Stimulated activated CD4-positive, alpha-beta T cell treated with anti-CD3 and anti-CD28 coated beads, Interleukin-15, amount 100 ng/mL, for 24 hours (primary cell): ENCODE data around the gene TSGA10IP.

Experiments used
- DNase-seq: peaks from one replicate; pipeline ENCODE4 v3.0.0-alpha.2; 2020

TSGA10IP gene

GRCh38 chr11:65945430-65945911 is at the start of gene TSGA10IP:
Gene TSGA10IP, plus strand, starts transcription at chr11:65945480. Its CDS starts 196 bp downstream, at chr11:65945676.
- no peak for DNase-seq

GRCh38 chr11:65895482-65895981 is 49.7 kb upstream of the TSGA10IP start:
- no peak for DNase-seq

- no peak for DNase-seq
Observed at GRCh38 chr11:65896034-65896999, 49.0 kb upstream of the TSGA10IP start.

- DNase-seq, result no peak
Observed at GRCh38 chr11:65897020-65897471, 48.2 kb upstream of the TSGA10IP start.

GRCh38 chr11:65898656-65899355 is 46.5 kb upstream of the TSGA10IP start:
- DNase-seq, result no peak

- peak; percentile 88 for DNase-seq
Observed at GRCh38 chr11:65899356-65900124, 45.7 kb upstream of the TSGA10IP start.

GRCh38 chr11:65900125-65900898 is 45.0 kb upstream of the TSGA10IP start, which contains the start of gene FOSL1:
Gene FOSL1, minus strand, starts transcription at chr11:65900388. Its CDS starts 49 bp downstream, at chr11:65900339.
- peak; percentile 98 for DNase-seq

GRCh38 chr11:65900899-65901180 is 44.4 kb upstream of the TSGA10IP start:
- no peak for DNase-seq

- DNase-seq, result no peak
Observed at GRCh38 chr11:65903068-65903481, 42.2 kb upstream of the TSGA10IP start.

GRCh38 chr11:65903715-65904114 is 41.6 kb upstream of the TSGA10IP start:
- no peak for DNase-seq

- DNase-seq, result no peak
Observed at GRCh38 chr11:65906602-65907001, 38.7 kb upstream of the TSGA10IP start.

- no peak for DNase-seq
Observed at GRCh38 chr11:65907878-65908277, 37.4 kb upstream of the TSGA10IP start.

- DNase-seq, result no peak
Observed at GRCh38 chr11:65911682-65912568, 33.4 kb upstream of the TSGA10IP start.

GRCh38 chr11:65912845-65913244 is 32.4 kb upstream of the TSGA10IP start:
- DNase-seq, result no peak

GRCh38 chr11:65915101-65915820 is 30.0 kb upstream of the TSGA10IP start:
- DNase-seq, result no peak

- DNase-seq, result peak; percentile 37
Observed at GRCh38 chr11:65915821-65916251, 29.4 kb upstream of the TSGA10IP start.

GRCh38 chr11:65916391-65916790 is 28.9 kb upstream of the TSGA10IP start:
- DNase-seq, result no peak

- DNase-seq, result no peak
Observed at GRCh38 chr11:65917077-65917433, 28.2 kb upstream of the TSGA10IP start.

- no peak for DNase-seq
Observed at GRCh38 chr11:65917434-65918210, 27.7 kb upstream of the TSGA10IP start.
